Adrenal gland (tissue), 12 donors: ENCODE results near the gene RPH3AL. TPM values are rescaled to one million over a fixed set of nuclear protein-coding genes. Genes with fewer than 3 reads are reported as not detected.

ENCODE experiments used
- DNase-seq, 7 donors: peaks; one replicate each; pipeline ENCODE4 v3.0.0-alpha.2; 2019 to 2020
- H3K27ac ChIP-seq, 5 donors: fragments of 200-600 bp; sonication (generic) in 4 of 5; 1 replicate in 3 of 5; 2 replicates in 2 of 5; pipeline versions ENCODE4 v1.5.1 to v1.8.0; 2016 to 2020; ENCODE audit warnings: mild to moderate bottlenecking in 1 of 5
- H3K27me3 ChIP-seq: fragments of 200-600 bp; 2 replicates; pipeline ENCODE4 v1.8.0; 2021
- H3K36me3 ChIP-seq, 2 donors: fragments of 200-600 bp; replicated peaks in 1 of 2; 1 replicate in 1 of 2; 2 replicates in 1 of 2; pipeline versions ENCODE4 v1.5.1 to v1.8.0; 2018 to 2022
- H3K4me1 ChIP-seq, 2 donors: fragments of 200-600 bp; replicated peaks in 1 of 2; 1 replicate in 1 of 2; 2 replicates in 1 of 2; pipeline versions ENCODE4 v1.5.1 to v1.8.0; 2018 to 2021
- H3K4me3 ChIP-seq, 4 donors: fragments of 200-600 bp; sonication (generic) in 3 of 4; one replicate each; pipeline ENCODE4 v1.5.1; 2016 to 2018
- H3K9me3 ChIP-seq, 3 donors: fragments of 200-600 bp; sonication (generic) in 1 of 3; replicated peaks in 1 of 3; 1 replicate in 2 of 3; 2 replicates in 1 of 3; pipeline versions ENCODE4 v1.5.1 to v1.8.0; 2016 to 2021
- POLR2A ChIP-seq, 2 donors: fragments of 450-650 bp; IDR thresholded peaks; one replicate each; pipeline ENCODE4 v1.6.1; 2017; ENCODE audit warnings: antibody characterized with exemption in 2 of 2, mild to moderate bottlenecking in 2 of 2, moderate library complexity in 1 of 2
- WGBS, 4 donors: extraction: QIAGEN DNeasy Blood & Tissue Kit in 2 of 4; methylation state at CpG; one replicate each; pipeline versions ENCODE4 v1.1.5 to v1.1.7; 2013 to 2017; 5-methylcytosine and 5-hydroxymethylcytosine counted together
- intact Hi-C, 2 donors: fragments of 100-400 bp; cut with DNase I; formaldehyde crosslinking; loops; one replicate each; pipeline versions ENCODE4 v1.14.1 to v1.15.0; 2022 to 2023
- polyA plus RNA-seq, 3 donors: library from polyadenylated mRNA; stranded (reverse); fragments of 200-250 nt in 2 of 3; fragments of 350-450 nt in 1 of 3; fragmentation: Illumina TruSeq in 1 of 3; extraction: RNeasy Lipid Tissue Mini Kit (QIAGEN cat#74804) in 1 of 3; gene quantifications; one replicate each; pipeline ENCODE4 v1.2.3, GENCODE V29; 2013 to 2014
- total RNA-seq, 9 donors: library from RNA; depleted of rRNA in 4 of 9; stranded (reverse); fragments of >200 nt in 4 of 9; fragments of 120-200 nt in 1 of 9; fragmentation: NEBNext Ultra II Directional in 1 of 9; extraction: Animal tissue kit (Norgen Biotek cat#: 25700) in 1 of 9; gene quantifications; one replicate each; pipeline versions ENCODE4 v1.1.0 to v1.2.4, GENCODE V29; 2013 to 2023
- TF ChIP-seq, protein P1 (sequence below), 6 experiments: fragments of 450-650 bp in 4 of 6; fragments of 200-600 bp in 2 of 6; sonication (generic) in 1 of 6; IDR thresholded peaks; 1 replicate in 5 of 6; 2 replicates in 1 of 6; pipeline versions ENCODE4 v1.5.1 to v1.8.0; 2016 to 2021; ENCODE audit warnings: antibody characterized with exemption in 6 of 6, mild to moderate bottlenecking in 2 of 6, moderate library complexity in 1 of 6
- donor health status: healthy with polysubstance abuse.
- donor health status: Bipolar disorder and iron deficiency.
- donor health status: DM: yes; HTN: yes; CAD: no.
- donor health status: DM: no; HTN: no; CAD: no.
- donor health status: DM: no; HTN: no; CAD: no.
- donor health status: DM: yes; HTN: yes; CAD: no.

The RPH3AL gene
- total and polyA plus RNA-seq, 12 donors = 7.7 to 79.2 (median 33.7) TPM

GRCh38 chr17:296379-296778 lies 56.2 kb downstream of the RPH3AL start:
- peak in 1 of 7 donors; percentile 3 for DNase-seq
- intact Hi-C loops = no loop called here
- TF ChIP-seq, protein P1, sequence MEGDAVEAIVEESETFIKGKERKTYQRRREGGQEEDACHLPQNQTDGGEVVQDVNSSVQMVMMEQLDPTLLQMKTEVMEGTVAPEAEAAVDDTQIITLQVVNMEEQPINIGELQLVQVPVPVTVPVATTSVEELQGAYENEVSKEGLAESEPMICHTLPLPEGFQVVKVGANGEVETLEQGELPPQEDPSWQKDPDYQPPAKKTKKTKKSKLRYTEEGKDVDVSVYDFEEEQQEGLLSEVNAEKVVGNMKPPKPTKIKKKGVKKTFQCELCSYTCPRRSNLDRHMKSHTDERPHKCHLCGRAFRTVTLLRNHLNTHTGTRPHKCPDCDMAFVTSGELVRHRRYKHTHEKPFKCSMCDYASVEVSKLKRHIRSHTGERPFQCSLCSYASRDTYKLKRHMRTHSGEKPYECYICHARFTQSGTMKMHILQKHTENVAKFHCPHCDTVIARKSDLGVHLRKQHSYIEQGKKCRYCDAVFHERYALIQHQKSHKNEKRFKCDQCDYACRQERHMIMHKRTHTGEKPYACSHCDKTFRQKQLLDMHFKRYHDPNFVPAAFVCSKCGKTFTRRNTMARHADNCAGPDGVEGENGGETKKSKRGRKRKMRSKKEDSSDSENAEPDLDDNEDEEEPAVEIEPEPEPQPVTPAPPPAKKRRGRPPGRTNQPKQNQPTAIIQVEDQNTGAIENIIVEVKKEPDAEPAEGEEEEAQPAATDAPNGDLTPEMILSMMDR (IDR thresholded peaks at IDR 0.05) = no peak
- TF ChIP-seq POLR2A (IDR thresholded peaks at IDR 0.05) = no peak
- Histone ChIP-seq H3K4me1 (peaks cover 0 to 4% of the 10 kb centered on the region in 2 donors), H3K27me3 (no peaks in the 10 kb centered on the region), H3K4me3 (no peak overlapping the region), H3K27ac (no peak overlapping the region), H3K9me3 (no peaks in the 10 kb centered on the region), H3K36me3 (no peaks in the 10 kb centered on the region)
- 79 to 87% (median 82%) methylated on average over 8 to 15 of the region's 15 CpGs for WGBS, 4 donors

- TF ChIP-seq POLR2A (IDR thresholded peaks at IDR 0.05) = no peak
- TF ChIP-seq, protein P1 (IDR thresholded peaks at IDR 0.05) = no peak
- peak in 3 of 7 donors; percentile 3 to 16 (median 11) for DNase-seq
- Histone ChIP-seq H3K9me3 (no peaks in the 10 kb centered on the region), H3K4me1 (no peaks in the 10 kb centered on the region), H3K27ac (no peak overlapping the region), H3K27me3 (no peaks in the 10 kb centered on the region), H3K4me3 (no peak overlapping the region), H3K36me3 (no peaks in the 10 kb centered on the region)
- 79 to 90% (median 84%) methylated on average over 14 to 29 of the region's 29 CpGs for WGBS, 4 donors
- intact Hi-C loops = no loop called here
Observed at GRCh38 chr17:292531-293382, 59.9 kb downstream of the RPH3AL start.

DNA sequence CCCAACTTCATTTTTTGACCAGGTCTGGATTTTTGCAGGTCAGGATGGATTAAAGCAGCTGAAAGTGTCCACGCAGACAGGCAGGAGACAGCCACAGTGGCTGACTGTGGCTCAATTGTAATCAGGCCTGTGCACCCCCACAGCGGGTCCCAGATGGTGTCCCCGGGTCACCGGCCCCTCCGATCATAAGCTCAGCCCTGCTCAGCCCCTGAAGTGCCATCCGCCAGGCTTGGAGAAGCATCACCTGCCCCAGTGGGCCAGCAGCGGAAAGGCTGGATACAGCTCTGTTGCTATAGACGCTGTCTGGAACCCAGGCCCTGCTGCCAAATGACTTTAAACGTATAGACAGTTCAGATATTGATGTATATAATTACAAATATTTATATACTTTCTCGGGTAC lies 60.6 kb downstream of the RPH3AL start:
- DNase-seq = peak in 4 of 7 donors; percentile 3 to 10 (median 5)
- Histone ChIP-seq H3K4me1 (no peaks in the 10 kb centered on the region), H3K4me3 (no peak overlapping the region), H3K27ac (no peak overlapping the region), H3K27me3 (no peaks in the 10 kb centered on the region), H3K36me3 (no peaks in the 10 kb centered on the region), H3K9me3 (no peaks in the 10 kb centered on the region)
- intact Hi-C loops = no loop called here
- TF ChIP-seq POLR2A (IDR thresholded peaks at IDR 0.05) = no peak
- TF ChIP-seq, protein P1 (IDR thresholded peaks at IDR 0.05) = no peak
- WGBS, 4 donors = 91 to 98% (median 94%) methylated on average over 10 of the region's 10 CpGs

DNA sequence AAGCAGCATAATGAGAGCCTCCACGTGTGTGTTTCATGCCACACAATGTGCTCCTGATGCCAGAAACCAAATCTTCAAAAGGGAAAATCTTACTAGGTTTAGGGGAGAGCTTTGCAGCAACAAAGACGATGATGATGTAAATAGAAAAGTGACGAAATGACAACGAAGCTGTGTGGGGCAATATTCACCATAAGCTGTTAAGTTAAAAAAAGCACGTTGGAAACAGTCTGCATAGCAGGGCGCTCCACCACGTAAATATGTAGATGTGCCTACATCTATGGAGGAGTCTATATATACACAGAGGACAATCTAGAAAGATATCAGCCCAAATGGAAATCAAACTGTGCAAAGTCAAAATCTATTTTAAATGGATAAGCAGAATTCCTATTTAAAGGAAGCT lies 61.0 kb downstream of the RPH3AL start:
- 80 to 89% (median 83%) methylated on average over 7 of the region's 7 CpGs for WGBS, 4 donors

More for the DNA sequence above, 61.0 kb downstream of the RPH3AL start:
- no peaks in the 10 kb centered on the region for H3K36me3 ChIP-seq
- H3K4me3 ChIP-seq = no peak overlapping the region
- no peak for TF ChIP-seq POLR2A (IDR thresholded peaks at IDR 0.05)
- TF ChIP-seq, protein P1 (IDR thresholded peaks at IDR 0.05) = no peak
- no peaks in the 10 kb centered on the region for H3K4me1 ChIP-seq
- no peaks in the 10 kb centered on the region for H3K27me3 ChIP-seq
- H3K27ac ChIP-seq = no peak overlapping the region
- no peaks in the 10 kb centered on the region for H3K9me3 ChIP-seq
- intact Hi-C loops = no loop called here
- no peak for DNase-seq
